ENCODE results near the gene FRAS1. TPM values are rescaled to one million over a fixed set of nuclear protein-coding genes. Genes with fewer than 3 reads are reported as not detected.

Gene FRAS1
- total RNA-seq, 1 experiment from 2014 or later, result 13.1 TPM

- intact Hi-C loops (cut with micrococcal nuclease; ENCODE audit: unreplicated experiment), result no loop called here
- no peaks in the 10 kb centered on the region for H3K27me3 ChIP-seq (ENCODE audit: insufficient read depth, low read depth)
- ChIA-PET POLR2A (ENCODE audit: unreplicated experiment) (no interaction called here), CTCF (no interaction called here)
- TF ChIP-seq EZH2 (IDR thresholded peaks at IDR 0.05; ENCODE audit: low read depth), result no peak
- no peak for TF ChIP-seq CTCF (conservative IDR thresholded peaks at IDR 0.05)
- no peak for DNase-seq
- H2AFZ ChIP-seq, result no peak overlapping the region
- H4K20me1 ChIP-seq (ENCODE audit: insufficient read depth), result no peaks in the 10 kb centered on the region
- H3K4me3 ChIP-seq, result no peak overlapping the region
- no TSS peak for BruUV-seq (replicated peaks)
- no peaks in the 10 kb centered on the region for H3K79me2 ChIP-seq (ENCODE audit: low read depth)
- no peaks in the 10 kb centered on the region for H3F3A ChIP-seq (ENCODE audit: insufficient read depth, low read depth)
- no peaks in the 10 kb centered on the region; the same call in 1 of the 2 replicates for H3K9me3 ChIP-seq (ENCODE audit: insufficient read depth, low read depth)
- no peak overlapping the region for H3K27ac ChIP-seq
- H3K36me3 ChIP-seq (ENCODE audit: low read depth), result no peaks in the 10 kb centered on the region
- H3K4me2 ChIP-seq, result no peak overlapping the region
- H3K4me1 ChIP-seq (replicated peaks; ENCODE audit: insufficient read depth), result no peaks in the 10 kb centered on the region
- H3K9me2 ChIP-seq (ENCODE audit: insufficient read depth), result no peaks in the 10 kb centered on the region
Measured at GRCh38 chr4:78226279-78226678, 169.2 kb downstream of the FRAS1 start.

- intact Hi-C loops (cut with micrococcal nuclease; ENCODE audit: unreplicated experiment), result no loop called here
- ChIA-PET POLR2A (ENCODE audit: unreplicated experiment) (no interaction called here), CTCF (no interaction called here)
- H3K27me3 ChIP-seq (ENCODE audit: insufficient read depth, low read depth), result no peaks in the 10 kb centered on the region
- H3K9me2 ChIP-seq (ENCODE audit: insufficient read depth), result no peaks in the 10 kb centered on the region
- TF ChIP-seq EZH2 (IDR thresholded peaks at IDR 0.05; ENCODE audit: low read depth) (no peak), CTCF (conservative IDR thresholded peaks at IDR 0.05) (no peak)
- H3K36me3 ChIP-seq (ENCODE audit: low read depth), result no peaks in the 10 kb centered on the region
- no peaks in the 10 kb centered on the region for H3K4me1 ChIP-seq (replicated peaks; ENCODE audit: insufficient read depth)
- no peak for DNase-seq
- H3F3A ChIP-seq (ENCODE audit: insufficient read depth, low read depth), result no peaks in the 10 kb centered on the region
- no peak overlapping the region for H3K4me2 ChIP-seq
- no peak overlapping the region for H3K27ac ChIP-seq
- no peaks in the 10 kb centered on the region for H3K79me2 ChIP-seq (ENCODE audit: low read depth)
- H2AFZ ChIP-seq, result no peak overlapping the region
- no peaks in the 10 kb centered on the region for H4K20me1 ChIP-seq (ENCODE audit: insufficient read depth)
- H3K4me3 ChIP-seq, result no peak overlapping the region
- H3K9me3 ChIP-seq (ENCODE audit: insufficient read depth, low read depth), result no peaks in the 10 kb centered on the region; the same call in 1 of the 2 replicates
- no TSS peak for BruUV-seq (replicated peaks)
Measured at GRCh38 chr4:78227411-78228057, 170.4 kb downstream of the FRAS1 start.

- no peaks in the 10 kb centered on the region for H3K4me1 ChIP-seq (replicated peaks; ENCODE audit: insufficient read depth)
- BruUV-seq (replicated peaks), result no TSS peak
- CTCF ChIA-PET, result no interaction called here
- H3K9me3 ChIP-seq (ENCODE audit: insufficient read depth, low read depth), result no peaks in the 10 kb centered on the region
- TF ChIP-seq CTCF (conservative IDR thresholded peaks at IDR 0.05), result no peak
- TF ChIP-seq EZH2 (IDR thresholded peaks at IDR 0.05; ENCODE audit: low read depth), result no peak
- no peaks in the 10 kb centered on the region for H3F3A ChIP-seq (ENCODE audit: insufficient read depth, low read depth)
- POLR2A ChIA-PET (ENCODE audit: unreplicated experiment), result no interaction called here
- H3K27me3 ChIP-seq (ENCODE audit: insufficient read depth, low read depth), result no peaks in the 10 kb centered on the region
- H3K4me2 ChIP-seq, result no peak overlapping the region
- no peaks in the 10 kb centered on the region for H3K9me2 ChIP-seq (ENCODE audit: insufficient read depth)
- H3K36me3 ChIP-seq (ENCODE audit: low read depth), result no peaks in the 10 kb centered on the region
- H3K4me3 ChIP-seq, result no peak overlapping the region
- DNase-seq, result no peak
- intact Hi-C loops (cut with micrococcal nuclease; ENCODE audit: unreplicated experiment), result no loop called here
- no peaks in the 10 kb centered on the region for H4K20me1 ChIP-seq (ENCODE audit: insufficient read depth)
- H3K79me2 ChIP-seq (ENCODE audit: low read depth), result no peaks in the 10 kb centered on the region
- H3K27ac ChIP-seq, result no peak overlapping the region
- H2AFZ ChIP-seq, result no peak overlapping the region
Measured at GRCh38 chr4:78235800-78236199, 178.7 kb downstream of the FRAS1 start.
